HEK293 (cell line): ENCODE data around the gene DDR2.

Source experiments
- CTCF ChIA-PET: fragments of 350-600 bp; formaldehyde crosslinking; extraction: SDS; loops from one replicate; lab custom pipeline; 2021; ENCODE audit warnings: antibody characterized with exemption; lab: Yijun Ruan, JAX
- POLR2A ChIA-PET: fragments of 300-600 bp; formaldehyde crosslinking; extraction: SDS; loops from one replicate; lab custom pipeline; 2020; ENCODE audit warnings: antibody characterized with exemption, inconsistent platforms; lab: Yijun Ruan, JAX
- H3K27ac ChIP-seq: fragments of 200-500 bp; sonication (Bioruptor generic); 2 replicates; pipeline ENCODE4 v1.5.1; 2014; ENCODE audit warnings: low read depth, low read length, control low read depth, inconsistent platforms; ENCODE audit errors: extremely low read depth
- H3K36me3 ChIP-seq, 2 experiments: fragments of 200-500 bp in 1 of 2; sonication (Bioruptor generic) in 1 of 2; 1 replicate in 1 of 2; 2 replicates in 1 of 2; pipeline ENCODE4 v1.5.1; 2014 to 2017; ENCODE audit warnings: inconsistent platforms in 2 of 2, low read length in 2 of 2; ENCODE audit not compliant: control insufficient read depth in 2 of 2, insufficient read depth in 1 of 2
- H3K4me1 ChIP-seq: fragments of 200-500 bp; sonication (Bioruptor generic); 2 replicates; pipeline ENCODE4 v1.5.1; 2014; ENCODE audit warnings: mild to moderate bottlenecking, low read length, inconsistent platforms; ENCODE audit not compliant: control insufficient read depth, insufficient read depth
- H3K4me3 ChIP-seq: 2 replicates; pipeline ENCODE4 v1.5.1; 2011; ENCODE audit warnings: low read depth, mild to moderate bottlenecking, control low read depth, low read length, moderate library complexity
- H3K9me3 ChIP-seq: fragments of 200-500 bp; sonication (Bioruptor generic); 2 replicates; pipeline ENCODE4 v1.5.1; 2014; ENCODE audit warnings: low read depth, low read length, inconsistent platforms; ENCODE audit not compliant: control insufficient read depth, insufficient read depth
- ATF2 ChIP-seq: fragments of 450-650 bp; formaldehyde crosslinking; IDR thresholded peaks from 2 replicates; pipeline ENCODE4 v1.5.1; 2016; ENCODE audit warnings: missing biosample characterization, missing genetic modification characterization, low read depth
- BCL11B ChIP-seq: fragments of 450-650 bp; formaldehyde crosslinking; IDR thresholded peaks from 2 replicates; pipeline ENCODE4 v1.5.1; 2016; ENCODE audit warnings: low read depth, missing biosample characterization, missing genetic modification characterization
- GLI2 ChIP-seq: fragments of 450-650 bp; formaldehyde crosslinking; IDR thresholded peaks from 2 replicates; pipeline ENCODE4; 2017; ENCODE audit warnings: missing biosample characterization, missing genetic modification characterization, low read depth, borderline replicate concordance
- KLF9 ChIP-seq: fragments of 450-650 bp; formaldehyde crosslinking; IDR thresholded peaks from 2 replicates; pipeline ENCODE4 v1.5.1; 2016; ENCODE audit warnings: missing biosample characterization, missing genetic modification characterization, low read depth
- PRDM4 ChIP-seq: fragments of 450-650 bp; formaldehyde crosslinking; IDR thresholded peaks from 2 replicates; pipeline ENCODE4 v1.5.1; 2017; ENCODE audit warnings: missing biosample characterization, missing genetic modification characterization
- TCF7L2 ChIP-seq: IDR thresholded peaks from 2 replicates; pipeline ENCODE4 v1.6.1; 2011; ENCODE audit warnings: low read depth, mild to moderate bottlenecking, inconsistent platforms, low read length, moderate library complexity, borderline replicate concordance
- ZEB2 ChIP-seq: fragments of 450-650 bp; formaldehyde crosslinking; IDR thresholded peaks from 2 replicates; pipeline ENCODE4 v1.5.1; 2016; ENCODE audit warnings: missing biosample characterization, missing genetic modification characterization
- ZNF140 ChIP-seq: fragments of 450-650 bp; formaldehyde crosslinking; IDR thresholded peaks from 2 replicates; pipeline ENCODE4 v1.5.1; 2016; ENCODE audit warnings: missing biosample characterization, missing genetic modification characterization
- ZNF175 ChIP-seq: fragments of 450-650 bp; formaldehyde crosslinking; IDR thresholded peaks from 2 replicates; pipeline ENCODE4 v1.5.1; 2016; ENCODE audit warnings: missing biosample characterization, missing genetic modification characterization
- ZNF311 ChIP-seq: fragments of 450-650 bp; formaldehyde crosslinking; IDR thresholded peaks from 2 replicates; pipeline ENCODE4 v1.5.1; 2017; ENCODE audit warnings: missing biosample characterization, missing genetic modification characterization, borderline replicate concordance
- ZNF354C ChIP-seq: fragments of 450-650 bp; formaldehyde crosslinking; IDR thresholded peaks from 2 replicates; pipeline ENCODE4 v1.5.1; 2016; ENCODE audit warnings: missing biosample characterization, missing genetic modification characterization, low read depth, borderline replicate concordance
- ZNF449 ChIP-seq: fragments of 450-650 bp; formaldehyde crosslinking; IDR thresholded peaks from 2 replicates; pipeline ENCODE4 v1.5.1; 2017; ENCODE audit warnings: missing biosample characterization, mild to moderate bottlenecking, missing genetic modification characterization, moderate library complexity
- ZNF555 ChIP-seq: fragments of 450-650 bp; formaldehyde crosslinking; conservative IDR thresholded peaks from 2 replicates; pipeline ENCODE4 v1.5.1; 2017; ENCODE audit warnings: missing biosample characterization, mild to moderate bottlenecking, missing genetic modification characterization, inconsistent platforms
- ZNF621 ChIP-seq: fragments of 450-650 bp; formaldehyde crosslinking; IDR thresholded peaks from 2 replicates; pipeline ENCODE4 v1.5.1; 2017; ENCODE audit warnings: missing biosample characterization, missing genetic modification characterization
- ZNF707 ChIP-seq: fragments of 450-650 bp; formaldehyde crosslinking; IDR thresholded peaks from 2 replicates; pipeline ENCODE4 v1.5.1; 2016; ENCODE audit warnings: missing biosample characterization, missing genetic modification characterization
- ZSCAN30 ChIP-seq: fragments of 450-650 bp; IDR thresholded peaks from 2 replicates; pipeline ENCODE4 v1.5.1; 2018; ENCODE audit warnings: missing biosample characterization, mild to moderate bottlenecking, missing genetic modification characterization, moderate library complexity
- ZSCAN5A ChIP-seq: fragments of 450-650 bp; formaldehyde crosslinking; IDR thresholded peaks from 2 replicates; pipeline ENCODE4 v1.5.1; 2016; ENCODE audit warnings: missing biosample characterization, missing genetic modification characterization
- TF ChIP-seq, protein P1 (sequence below): fragments of 450-650 bp; formaldehyde crosslinking; IDR thresholded peaks from 2 replicates; pipeline ENCODE4 v1.5.1; 2016; ENCODE audit warnings: missing biosample characterization, missing genetic modification characterization, low read depth
- TF ChIP-seq, protein P2 (sequence below): fragments of 450-650 bp; formaldehyde crosslinking; IDR thresholded peaks from 2 replicates; pipeline ENCODE4 v1.5.1; 2016; ENCODE audit warnings: missing biosample characterization, missing genetic modification characterization

Gene DDR2

DNA sequence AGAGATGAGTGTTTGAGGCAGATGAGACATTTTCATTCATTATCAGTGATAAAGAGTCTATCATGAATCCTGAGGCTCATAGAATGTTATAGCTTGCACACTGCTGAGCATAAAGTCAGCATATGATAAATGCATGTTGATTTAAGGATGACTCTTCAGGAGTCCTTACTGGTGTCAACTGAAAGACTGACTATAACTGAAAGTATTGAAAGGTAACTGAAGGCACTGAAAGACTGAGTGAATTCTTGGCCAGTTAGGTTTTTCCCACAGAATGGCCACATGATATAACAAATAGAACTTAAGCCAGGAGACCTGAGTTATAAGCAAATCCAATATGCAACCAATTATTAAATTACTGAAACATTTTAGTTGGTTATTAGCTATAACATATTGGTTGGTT, 89.2 kb downstream of the DDR2 start:
- ChIA-PET CTCF (interaction anchor here (0.7 kb wide), 1 partner anchor 30 kb away, joined by 3 read pairs; no protein-coding TSS in a partner anchor), POLR2A (no interaction called here)
- Histone ChIP-seq H3K4me1 (no peaks in the 10 kb centered on the region), H3K9me3 (no peaks in the 10 kb centered on the region), H3K27ac (no peak overlapping the region), H3K36me3 (no peaks in the 10 kb centered on the region), H3K4me3 (no peak overlapping the region)
- TF ChIP-seq ATF2, result no peak
- no peak for TF ChIP-seq ZNF621 (tag by site-specific recombination)
- TF ChIP-seq GLI2, result no peak
- no peak for TF ChIP-seq TCF7L2
- no peak for TF ChIP-seq ZNF555 (tag by site-specific recombination)
- no peak for TF ChIP-seq ZSCAN5A (tag by site-specific recombination)
- TF ChIP-seq, protein P1, sequence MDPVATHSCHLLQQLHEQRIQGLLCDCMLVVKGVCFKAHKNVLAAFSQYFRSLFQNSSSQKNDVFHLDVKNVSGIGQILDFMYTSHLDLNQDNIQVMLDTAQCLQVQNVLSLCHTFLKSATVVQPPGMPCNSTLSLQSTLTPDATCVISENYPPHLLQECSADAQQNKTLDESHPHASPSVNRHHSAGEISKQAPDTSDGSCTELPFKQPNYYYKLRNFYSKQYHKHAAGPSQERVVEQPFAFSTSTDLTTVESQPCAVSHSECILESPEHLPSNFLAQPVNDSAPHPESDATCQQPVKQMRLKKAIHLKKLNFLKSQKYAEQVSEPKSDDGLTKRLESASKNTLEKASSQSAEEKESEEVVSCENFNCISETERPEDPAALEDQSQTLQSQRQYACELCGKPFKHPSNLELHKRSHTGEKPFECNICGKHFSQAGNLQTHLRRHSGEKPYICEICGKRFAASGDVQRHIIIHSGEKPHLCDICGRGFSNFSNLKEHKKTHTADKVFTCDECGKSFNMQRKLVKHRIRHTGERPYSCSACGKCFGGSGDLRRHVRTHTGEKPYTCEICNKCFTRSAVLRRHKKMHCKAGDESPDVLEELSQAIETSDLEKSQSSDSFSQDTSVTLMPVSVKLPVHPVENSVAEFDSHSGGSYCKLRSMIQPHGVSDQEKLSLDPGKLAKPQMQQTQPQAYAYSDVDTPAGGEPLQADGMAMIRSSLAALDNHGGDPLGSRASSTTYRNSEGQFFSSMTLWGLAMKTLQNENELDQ (tag by site-specific recombination), result no peak
- no peak for TF ChIP-seq ZNF140 (tag by site-specific recombination)
- no peak for TF ChIP-seq ZNF707
- no peak for TF ChIP-seq ZNF354C (tag by site-specific recombination)
- no peak for TF ChIP-seq ZNF449 (tag by site-specific recombination)
- no peak for TF ChIP-seq KLF9
- TF ChIP-seq, protein P2, sequence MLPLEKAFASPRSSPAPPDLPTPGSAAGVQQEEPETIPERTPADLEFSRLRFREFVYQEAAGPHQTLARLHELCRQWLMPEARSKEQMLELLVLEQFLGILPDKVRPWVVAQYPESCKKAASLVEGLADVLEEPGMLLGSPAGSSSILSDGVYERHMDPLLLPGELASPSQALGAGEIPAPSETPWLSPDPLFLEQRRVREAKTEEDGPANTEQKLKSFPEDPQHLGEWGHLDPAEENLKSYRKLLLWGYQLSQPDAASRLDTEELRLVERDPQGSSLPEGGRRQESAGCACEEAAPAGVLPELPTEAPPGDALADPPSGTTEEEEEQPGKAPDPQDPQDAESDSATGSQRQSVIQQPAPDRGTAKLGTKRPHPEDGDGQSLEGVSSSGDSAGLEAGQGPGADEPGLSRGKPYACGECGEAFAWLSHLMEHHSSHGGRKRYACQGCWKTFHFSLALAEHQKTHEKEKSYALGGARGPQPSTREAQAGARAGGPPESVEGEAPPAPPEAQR (tag by site-specific recombination), result no peak
- no peak for TF ChIP-seq ZEB2 (tag by site-specific recombination)
- TF ChIP-seq ZSCAN30 (tag by site-specific recombination), result no peak
- no peak for TF ChIP-seq ZNF311 (tag by site-specific recombination)
- TF ChIP-seq PRDM4 (tag by site-specific recombination), result no peak
- TF ChIP-seq BCL11B (tag by site-specific recombination), result no peak
- TF ChIP-seq ZNF175 (tag by site-specific recombination), result no peak
